Uterus (tissue), 2 donors: ENCODE results near the gene STYK1.

Experiments used
- POLR2A ChIP-seq, 2 donors: fragments of 450-650 bp; IDR thresholded peaks; one replicate each; pipeline ENCODE4 v1.6.1; 2016; ENCODE audit warnings: antibody characterized with exemption in 2 of 2, mild to moderate bottlenecking in 1 of 2, moderate library complexity in 1 of 2
- TF ChIP-seq, protein P1 (sequence below), 4 experiments: fragments of 200-600 bp in 2 of 4; fragments of 450-650 bp in 2 of 4; sonication (generic) in 2 of 4; IDR thresholded peaks; one replicate each; pipeline ENCODE4 v1.5.1; 2016 to 2019; ENCODE audit warnings: antibody characterized with exemption in 4 of 4, mild to moderate bottlenecking in 2 of 4, moderate library complexity in 1 of 4

DNA sequence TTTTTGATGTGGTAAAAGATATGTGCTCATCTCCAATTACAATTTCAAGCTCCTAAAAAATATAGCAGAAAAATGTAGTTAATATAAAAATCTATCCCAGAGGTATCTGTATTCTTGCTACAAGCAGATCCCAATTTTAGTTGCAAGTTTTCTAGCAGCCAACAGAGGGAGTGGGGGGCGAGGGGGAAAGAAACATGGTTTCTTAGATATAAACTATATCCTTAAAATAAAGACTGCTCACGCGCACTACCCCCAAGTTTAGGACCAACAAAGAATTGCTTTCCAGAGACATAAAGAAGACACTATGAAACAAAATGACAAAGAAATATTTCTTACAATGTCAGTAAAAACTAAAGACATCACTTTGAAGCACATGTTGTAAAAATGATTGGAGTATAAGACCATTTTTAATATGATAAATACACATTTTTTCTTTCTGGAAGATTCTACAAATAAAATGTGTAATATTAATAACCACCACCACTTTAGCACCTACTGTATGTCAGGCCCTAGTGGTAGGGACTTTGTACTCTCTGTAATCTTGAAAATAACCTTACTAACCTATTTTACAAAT lies 65.9 kb downstream of the STYK1 start:
- TF ChIP-seq POLR2A (IDR thresholded peaks at IDR 0.05): no peak
- TF ChIP-seq, protein P1, sequence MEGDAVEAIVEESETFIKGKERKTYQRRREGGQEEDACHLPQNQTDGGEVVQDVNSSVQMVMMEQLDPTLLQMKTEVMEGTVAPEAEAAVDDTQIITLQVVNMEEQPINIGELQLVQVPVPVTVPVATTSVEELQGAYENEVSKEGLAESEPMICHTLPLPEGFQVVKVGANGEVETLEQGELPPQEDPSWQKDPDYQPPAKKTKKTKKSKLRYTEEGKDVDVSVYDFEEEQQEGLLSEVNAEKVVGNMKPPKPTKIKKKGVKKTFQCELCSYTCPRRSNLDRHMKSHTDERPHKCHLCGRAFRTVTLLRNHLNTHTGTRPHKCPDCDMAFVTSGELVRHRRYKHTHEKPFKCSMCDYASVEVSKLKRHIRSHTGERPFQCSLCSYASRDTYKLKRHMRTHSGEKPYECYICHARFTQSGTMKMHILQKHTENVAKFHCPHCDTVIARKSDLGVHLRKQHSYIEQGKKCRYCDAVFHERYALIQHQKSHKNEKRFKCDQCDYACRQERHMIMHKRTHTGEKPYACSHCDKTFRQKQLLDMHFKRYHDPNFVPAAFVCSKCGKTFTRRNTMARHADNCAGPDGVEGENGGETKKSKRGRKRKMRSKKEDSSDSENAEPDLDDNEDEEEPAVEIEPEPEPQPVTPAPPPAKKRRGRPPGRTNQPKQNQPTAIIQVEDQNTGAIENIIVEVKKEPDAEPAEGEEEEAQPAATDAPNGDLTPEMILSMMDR (IDR thresholded peaks at IDR 0.05): no peak
